ELF-1 (cell line): ENCODE data around the gene TNIK.

Source experiments
- DNase-seq: peaks from one replicate; pipeline ENCODE4 v3.0.0-alpha.2; 2016; ENCODE audit warnings: low read depth, low spot score

Gene TNIK

GRCh38 chr3:171093462-171093861 lies 366.7 kb downstream of the TNIK start:
- DNase-seq = no peak

GRCh38 chr3:171092467-171092911 lies 367.7 kb downstream of the TNIK start:
- DNase-seq = no peak

- no peak for DNase-seq
Observed at GRCh38 chr3:171090321-171090720, 369.9 kb downstream of the TNIK start.

- peak; percentile 37 for DNase-seq
Observed at GRCh38 chr3:171088964-171089754, 371.0 kb downstream of the TNIK start.

- DNase-seq = no peak
Observed at GRCh38 chr3:171088496-171088895, 371.7 kb downstream of the TNIK start.

GRCh38 chr3:171086914-171087313 lies 373.3 kb downstream of the TNIK start:
- no peak for DNase-seq

GRCh38 chr3:171077261-171077660 lies 382.9 kb downstream of the TNIK start:
- no peak for DNase-seq

GRCh38 chr3:171072432-171072831 lies 387.8 kb downstream of the TNIK start:
- no peak for DNase-seq

- DNase-seq = no peak
Observed at GRCh38 chr3:171068658-171069057, 391.5 kb downstream of the TNIK start.

- DNase-seq = no peak
Observed at GRCh38 chr3:171066206-171066605, 394.0 kb downstream of the TNIK start.

- no peak for DNase-seq
Observed at GRCh38 chr3:171065732-171066131, 394.5 kb downstream of the TNIK start.

- no peak for DNase-seq
Observed at GRCh38 chr3:171064461-171064860, 395.7 kb downstream of the TNIK start.

- no peak for DNase-seq
Observed at GRCh38 chr3:171061749-171062148, 398.5 kb downstream of the TNIK start.

- no peak for DNase-seq
Observed at GRCh38 chr3:171059978-171060377, 400.2 kb downstream of the TNIK start.

GRCh38 chr3:171058873-171059603 lies 401.2 kb downstream of the TNIK start:
- DNase-seq = no peak

- no peak for DNase-seq
Observed at GRCh38 chr3:171058058-171058457, 402.1 kb downstream of the TNIK start.

GRCh38 chr3:171057072-171057471 lies 403.1 kb downstream of the TNIK start:
- DNase-seq = no peak

- no peak for DNase-seq
Observed at GRCh38 chr3:171056528-171056927, 403.7 kb downstream of the TNIK start.

- no peak for DNase-seq
Observed at GRCh38 chr3:171055336-171056178, 404.6 kb downstream of the TNIK start.

GRCh38 chr3:171054921-171055320 lies 405.3 kb downstream of the TNIK start:
- no peak for DNase-seq

GRCh38 chr3:171054231-171054630 lies 406.0 kb downstream of the TNIK start:
- no peak for DNase-seq

- DNase-seq = peak; percentile 57
Observed at GRCh38 chr3:171049861-171050444, 410.3 kb downstream of the TNIK start.
